Upper lobe of right lung (tissue), 1 donor: ENCODE measurements around the gene ZNF106. TPM values are rescaled to one million over a fixed set of nuclear protein-coding genes. Genes with fewer than 3 reads are reported as not detected.

ENCODE experiments used
- ATAC-seq: fragments of 200-7000 bp; cut with Tn5 transposase; one replicate; pipeline ENCODE4 v1.9.1; 2020; ENCODE audit warnings: mild to moderate bottlenecking, moderate library complexity
- DNase-seq: peaks from one replicate; pipeline ENCODE4 v3.0.0-alpha.2; 2020
- H3K27ac ChIP-seq: fragments of 200-600 bp; one replicate; pipeline ENCODE4 v1.8.0; 2022
- H3K27me3 ChIP-seq: fragments of 200-600 bp; one replicate; pipeline ENCODE4 v1.8.0; 2022; ENCODE audit warnings: mild to moderate bottlenecking
- H3K36me3 ChIP-seq: fragments of 200-600 bp; one replicate; pipeline ENCODE4 v1.8.0; 2022
- H3K4me1 ChIP-seq: fragments of 200-600 bp; one replicate; pipeline ENCODE4 v1.8.0; 2022
- H3K4me3 ChIP-seq: fragments of 200-600 bp; one replicate; pipeline ENCODE4 v1.8.0; 2022; ENCODE audit warnings: mild to moderate bottlenecking
- H3K9me3 ChIP-seq: fragments of 200-600 bp; one replicate; pipeline ENCODE4 v1.8.0; 2022
- intact Hi-C: fragments of 100-400 bp; cut with DNase I; formaldehyde crosslinking; loops from one replicate; pipeline ENCODE4 v1.11.0; 2022
- total RNA-seq: library from RNA; stranded (reverse); fragmentation: NEBNext Ultra II Directional; extraction: Animal tissue kit (Norgen Biotek cat#: 25700); gene quantifications from one replicate; pipeline ENCODE4 v1.2.1, GENCODE V29; 2021
- TF ChIP-seq, protein P1 (sequence below): fragments of 200-600 bp; IDR thresholded peaks from one replicate; pipeline ENCODE4 v1.8.0; 2022; ENCODE audit warnings: antibody characterized with exemption
- donor health status: DM: no; HTN: yes; CAD: no; lungs with severe emphysema.

The ZNF106 gene
- total RNA-seq, 1 donor from 2014 or later = 118 TPM

DNA sequence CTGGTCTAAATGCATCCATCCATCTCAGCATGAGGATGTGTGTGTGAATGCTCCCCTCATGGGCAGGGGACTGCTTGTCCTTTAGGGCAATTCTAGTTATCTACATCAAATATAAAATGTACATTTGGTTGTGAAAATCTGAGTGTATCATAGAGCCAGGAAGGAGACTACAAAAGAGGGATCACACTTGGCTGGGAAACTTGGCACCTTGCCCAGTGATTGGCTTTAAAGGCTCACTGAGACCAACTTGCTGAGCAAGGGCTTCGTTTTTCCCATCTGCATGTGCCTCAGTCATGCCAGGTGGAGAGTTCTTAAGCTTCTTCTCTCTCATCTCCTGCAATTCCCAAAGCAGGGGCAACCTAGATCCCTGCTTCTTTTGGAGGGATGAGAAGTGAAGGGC lies 126.4 kb downstream of the ZNF106 start:
- intact Hi-C loops = no loop called here
- TF ChIP-seq, protein P1, sequence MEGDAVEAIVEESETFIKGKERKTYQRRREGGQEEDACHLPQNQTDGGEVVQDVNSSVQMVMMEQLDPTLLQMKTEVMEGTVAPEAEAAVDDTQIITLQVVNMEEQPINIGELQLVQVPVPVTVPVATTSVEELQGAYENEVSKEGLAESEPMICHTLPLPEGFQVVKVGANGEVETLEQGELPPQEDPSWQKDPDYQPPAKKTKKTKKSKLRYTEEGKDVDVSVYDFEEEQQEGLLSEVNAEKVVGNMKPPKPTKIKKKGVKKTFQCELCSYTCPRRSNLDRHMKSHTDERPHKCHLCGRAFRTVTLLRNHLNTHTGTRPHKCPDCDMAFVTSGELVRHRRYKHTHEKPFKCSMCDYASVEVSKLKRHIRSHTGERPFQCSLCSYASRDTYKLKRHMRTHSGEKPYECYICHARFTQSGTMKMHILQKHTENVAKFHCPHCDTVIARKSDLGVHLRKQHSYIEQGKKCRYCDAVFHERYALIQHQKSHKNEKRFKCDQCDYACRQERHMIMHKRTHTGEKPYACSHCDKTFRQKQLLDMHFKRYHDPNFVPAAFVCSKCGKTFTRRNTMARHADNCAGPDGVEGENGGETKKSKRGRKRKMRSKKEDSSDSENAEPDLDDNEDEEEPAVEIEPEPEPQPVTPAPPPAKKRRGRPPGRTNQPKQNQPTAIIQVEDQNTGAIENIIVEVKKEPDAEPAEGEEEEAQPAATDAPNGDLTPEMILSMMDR = no peak
- H3K9me3 ChIP-seq = no peaks in the 10 kb centered on the region
- no peak overlapping the region for H3K4me3 ChIP-seq
- ATAC-seq (no peak), DNase-seq (no peak)
- no peak overlapping the region for H3K27ac ChIP-seq
- peaks cover 4% of the 10 kb centered on the region for H3K4me1 ChIP-seq
- no peaks in the 10 kb centered on the region for H3K27me3 ChIP-seq
- peaks cover 15% of the 10 kb centered on the region for H3K36me3 ChIP-seq

DNA sequence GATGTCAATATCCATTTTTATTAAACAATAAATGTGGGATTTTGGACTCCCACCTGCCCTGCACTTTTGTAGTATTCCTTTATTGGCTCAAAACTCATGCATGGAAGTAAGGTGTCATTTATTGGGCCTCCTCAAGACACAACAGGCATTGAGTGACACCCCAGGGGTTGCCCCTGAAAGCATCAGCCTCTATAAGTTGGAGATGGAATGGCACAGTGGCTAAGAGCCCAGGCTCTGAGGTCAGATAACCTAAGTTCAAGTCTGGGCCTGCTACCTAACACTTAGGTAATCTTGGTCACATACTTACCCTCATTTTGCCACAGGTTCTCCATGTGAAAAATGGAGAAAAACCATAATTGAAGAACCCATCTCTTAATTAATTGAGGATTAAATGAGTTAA lies 127.0 kb downstream of the ZNF106 start:
- Histone ChIP-seq H3K36me3 (peaks cover 19% of the 10 kb centered on the region), H3K27me3 (no peaks in the 10 kb centered on the region), H3K27ac (no peak overlapping the region), H3K4me1 (peaks cover 4% of the 10 kb centered on the region), H3K4me3 (no peak overlapping the region), H3K9me3 (no peaks in the 10 kb centered on the region)
- intact Hi-C loops = no loop called here
- TF ChIP-seq, protein P1 = no peak
- DNase-seq = no peak
- ATAC-seq = no peak

DNA sequence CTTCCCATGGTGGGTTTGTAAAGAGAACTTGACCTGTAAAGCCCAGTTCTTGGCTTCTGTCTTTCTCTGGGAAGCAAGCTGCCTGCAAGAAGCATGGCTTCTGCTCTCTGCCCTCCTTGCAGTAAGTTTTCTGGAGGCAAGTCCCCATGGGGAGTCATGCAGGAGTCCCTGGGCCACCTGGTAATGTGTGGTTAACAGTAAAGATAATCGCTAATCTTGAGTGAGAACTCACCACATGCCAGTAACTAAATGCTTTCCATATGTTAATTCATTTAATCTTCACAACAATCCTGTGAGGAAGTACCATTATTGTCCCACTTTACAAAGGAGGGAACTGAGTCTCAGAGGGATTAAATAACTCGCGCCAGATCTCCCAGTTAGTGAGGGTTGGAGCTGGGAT lies 127.5 kb downstream of the ZNF106 start:
- TF ChIP-seq, protein P1 = no peak

More for the DNA sequence above, 127.5 kb downstream of the ZNF106 start:
- H3K36me3 ChIP-seq = peaks cover 19% of the 10 kb centered on the region
- no peak overlapping the region for H3K27ac ChIP-seq
- intact Hi-C loops = no loop called here
- H3K4me3 ChIP-seq = no peak overlapping the region
- H3K27me3 ChIP-seq = no peaks in the 10 kb centered on the region
- ATAC-seq (no peak), DNase-seq (no peak)
- peaks cover 4% of the 10 kb centered on the region for H3K4me1 ChIP-seq
- H3K9me3 ChIP-seq = no peaks in the 10 kb centered on the region

Other genes with a start within 250 kb of the ZNF106 start
- 111 TPM for gene GANC, start 217.9 kb downstream of the ZNF106 start, total RNA-seq
- gene TMEM87A, start 217.7 kb downstream of the ZNF106 start, total RNA-seq = 129 TPM
- gene CAPN3, start 131.6 kb downstream of the ZNF106 start, total RNA-seq = 45.4 TPM
- gene SNAP23, start 4.5 kb upstream of the ZNF106 start, total RNA-seq = 81.9 TPM
- 25.9 TPM for gene LRRC57, start 57.7 kb upstream of the ZNF106 start, total RNA-seq
- gene HAUS2, start 57.7 kb upstream of the ZNF106 start, total RNA-seq = 17.1 TPM
- 15.4 TPM for gene STARD9, start 84.5 kb upstream of the ZNF106 start, total RNA-seq
- 13.5 TPM for gene CDAN1, start 246.0 kb upstream of the ZNF106 start, total RNA-seq